Activated CD4-positive, alpha-beta T cell treated with anti-CD3 and anti-CD28 coated beads for 24 hours (primary cell): ENCODE data around the gene PCSK5.
"Not testable (repeated sequence)": the region's sequence is repeated elsewhere in the genome, so short reads cannot be mapped to it uniquely, and the experiment has no call there.

Experiments used
- DNase-seq, 2 donors: peaks; one replicate each; pipeline ENCODE4 v3.0.0-alpha.2; 2020; ENCODE audit warnings: low read depth in 2 of 2

PCSK5 gene

DNA sequence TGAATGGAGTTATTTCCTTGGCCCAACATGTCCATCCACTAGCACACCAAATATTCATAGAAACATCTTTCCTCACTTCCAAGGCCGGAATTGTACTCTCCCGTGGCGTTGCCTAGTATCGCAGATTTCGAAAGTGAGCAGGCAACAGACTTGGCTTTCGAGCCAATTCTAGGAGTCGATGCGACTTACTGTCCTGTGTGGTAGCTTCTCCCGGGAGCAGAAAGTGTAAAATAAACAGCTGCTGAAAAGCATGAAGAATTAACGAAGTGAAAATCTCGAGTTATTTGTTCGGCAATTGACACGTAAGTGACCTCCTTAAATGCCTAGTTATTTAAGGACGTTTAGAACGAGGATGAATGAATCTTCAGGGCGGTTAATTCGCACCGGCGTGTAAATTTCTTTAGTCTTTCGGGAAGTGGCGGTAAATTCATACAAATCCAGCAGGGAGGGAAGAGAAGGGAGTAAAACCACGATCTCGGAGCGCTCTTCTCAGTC is 449 bp upstream of the PCSK5 start:
- DNase-seq, result no peak

DNA sequence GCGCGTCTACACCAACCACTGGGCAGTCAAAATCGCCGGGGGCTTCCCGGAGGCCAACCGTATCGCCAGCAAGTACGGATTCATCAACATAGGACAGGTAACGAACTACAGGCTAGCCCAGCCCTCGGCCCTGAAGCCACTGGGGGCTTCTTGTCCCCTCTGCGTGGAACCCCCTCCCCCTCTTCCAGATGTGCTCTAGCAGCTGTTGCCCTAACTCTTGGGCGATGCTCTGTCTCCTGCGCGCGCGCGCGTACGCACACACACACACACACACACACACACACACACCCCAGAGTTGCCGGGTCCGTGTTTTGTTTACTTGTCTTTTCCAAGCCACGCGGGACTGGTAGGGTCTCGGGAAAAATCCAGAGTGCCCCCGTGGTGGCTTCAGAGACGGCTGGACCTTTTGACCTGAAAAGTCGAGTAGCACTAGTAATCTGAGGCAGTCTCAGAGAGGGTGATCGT is 836 bp downstream of the PCSK5 start:
- peak; percentile 29 to 33 for DNase-seq

DNA sequence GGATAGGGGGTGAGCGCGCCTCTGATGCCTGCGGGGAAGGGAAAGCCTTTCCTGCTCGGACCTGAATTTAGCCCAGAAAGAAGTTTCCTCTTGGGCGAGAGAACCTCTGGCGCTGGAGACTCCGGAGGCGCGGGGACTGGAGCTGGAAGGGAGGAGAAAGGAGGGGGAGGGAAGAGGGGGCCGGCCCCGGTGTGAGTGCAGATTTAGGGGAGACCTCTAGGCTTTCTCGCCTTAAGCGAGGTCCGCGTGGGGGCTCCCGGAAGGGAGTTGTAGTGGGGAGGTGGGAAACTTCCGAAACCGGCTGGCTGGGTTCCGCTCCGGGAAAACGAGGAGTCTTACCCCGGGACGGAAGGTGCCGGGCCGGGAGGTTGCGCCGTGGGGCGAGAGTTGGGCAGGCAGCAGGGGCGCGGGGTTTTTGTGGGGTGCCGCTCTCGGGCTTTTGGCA is 1.3 kb downstream of the PCSK5 start:
- DNase-seq, result peak in 1 of 2 donors; percentile 2

DNA sequence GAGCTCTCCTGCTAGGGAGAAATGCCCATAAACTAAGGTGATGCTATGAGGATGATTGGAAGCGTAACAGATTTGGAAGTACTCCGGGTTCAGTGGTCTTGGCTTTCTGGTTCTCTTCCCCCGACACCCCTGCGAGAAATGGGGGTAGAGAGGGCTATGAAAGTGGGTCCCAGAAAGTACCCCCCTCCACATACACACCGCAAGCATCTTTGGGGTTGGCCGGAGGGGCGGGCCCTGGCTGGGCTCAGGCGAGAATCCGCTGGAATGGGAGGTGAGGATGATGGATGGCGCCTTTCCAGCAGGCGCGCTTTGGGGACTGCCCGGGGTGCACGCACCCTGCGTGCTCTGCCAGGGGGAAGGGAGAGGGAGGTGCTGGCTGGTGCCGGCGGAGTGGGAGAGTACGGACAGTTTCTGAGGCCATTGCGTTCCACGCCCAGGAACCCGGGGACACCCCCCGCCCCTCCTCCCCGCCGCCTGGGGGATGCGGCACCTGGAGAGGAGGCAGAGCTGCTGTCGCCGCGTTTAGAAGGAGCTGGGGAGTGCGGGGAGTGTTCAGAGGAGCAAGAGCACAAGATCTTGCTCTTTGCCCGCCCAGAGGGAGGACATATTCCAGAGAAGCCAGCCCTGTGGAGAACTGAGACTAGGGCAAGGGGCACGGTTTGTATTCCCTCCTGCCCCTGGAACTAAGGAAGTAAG is 1.9 kb downstream of the PCSK5 start:
- peak in 1 of 2 donors; percentile 26 for DNase-seq

DNA sequence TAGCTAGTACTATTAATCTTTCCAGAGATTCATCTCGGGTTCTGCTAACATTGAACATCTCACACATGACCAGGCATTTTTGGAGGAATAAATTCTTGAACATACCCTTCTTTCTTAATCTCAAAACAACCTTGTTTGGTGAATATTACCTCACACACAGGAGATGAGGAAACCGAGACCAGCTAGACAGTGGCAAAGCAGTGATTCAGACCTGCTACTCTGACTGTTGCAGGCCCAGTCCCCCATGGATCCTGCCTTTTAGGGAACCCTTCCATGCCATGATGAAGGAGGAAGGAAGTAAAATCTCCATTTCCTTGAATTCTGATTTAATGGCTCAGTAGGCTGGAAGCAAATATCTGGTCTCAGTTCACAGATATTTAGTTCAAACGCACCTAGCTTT is 2.6 kb downstream of the PCSK5 start:
- no peak for DNase-seq

DNA sequence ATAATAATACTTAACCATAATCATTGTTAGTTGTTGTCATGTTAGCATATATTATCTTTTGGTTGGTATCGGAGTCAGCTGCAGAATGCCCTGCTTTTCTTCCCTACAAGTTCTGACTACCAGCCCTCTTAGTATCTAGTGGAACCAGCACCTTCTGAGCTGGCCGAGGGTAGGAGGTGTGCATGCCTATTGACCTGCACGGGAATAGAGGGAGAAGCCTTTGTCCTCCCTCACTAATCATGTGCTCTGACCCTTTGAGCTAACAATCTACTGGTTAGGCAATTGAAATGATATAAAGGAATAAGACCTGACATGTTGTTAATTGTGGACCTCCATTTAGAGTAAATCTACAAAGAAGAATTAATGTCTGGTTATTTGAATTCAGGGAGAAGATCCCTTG is 4.1 kb downstream of the PCSK5 start:
- DNase-seq, result no peak

DNA sequence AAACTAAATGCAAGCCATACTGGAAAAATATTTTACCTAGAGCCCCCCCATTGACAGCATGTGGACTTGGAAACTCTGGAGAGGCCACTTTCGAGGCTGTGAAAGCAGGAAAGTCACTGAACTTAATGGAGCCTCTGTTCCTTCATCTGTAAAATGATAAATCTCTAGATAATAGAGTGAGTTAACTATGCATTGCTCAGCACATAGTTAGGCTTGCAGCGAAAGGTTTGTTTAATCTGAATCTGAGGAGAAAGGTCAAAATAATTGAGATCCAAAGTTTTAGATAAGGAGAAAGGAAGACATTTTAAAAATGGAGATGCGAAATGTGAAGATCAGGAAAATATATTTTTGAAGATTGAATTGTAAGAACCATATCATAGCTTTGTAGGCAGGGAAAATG is 4.6 kb downstream of the PCSK5 start:
- DNase-seq, result no peak

DNA sequence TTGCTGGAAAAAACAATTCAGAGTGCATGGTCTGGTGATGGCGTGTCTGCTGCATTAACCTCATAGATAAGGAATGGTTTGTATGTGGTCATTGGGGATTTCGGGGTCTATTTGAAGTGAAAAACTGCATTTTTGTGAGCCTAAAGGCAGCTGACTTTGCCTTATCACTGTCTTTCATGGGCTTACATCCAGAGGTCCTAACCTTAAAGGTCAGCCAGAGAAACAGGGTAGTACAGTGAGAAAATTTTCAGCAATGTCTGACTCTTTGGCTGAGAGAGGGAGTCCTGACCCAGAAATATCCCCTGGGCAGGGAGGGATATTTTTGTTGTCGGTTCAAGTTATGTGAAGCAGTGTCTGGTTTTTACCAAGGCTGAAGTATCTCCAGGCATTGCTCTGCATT is 5.7 kb downstream of the PCSK5 start:
- DNase-seq, result no peak

DNA sequence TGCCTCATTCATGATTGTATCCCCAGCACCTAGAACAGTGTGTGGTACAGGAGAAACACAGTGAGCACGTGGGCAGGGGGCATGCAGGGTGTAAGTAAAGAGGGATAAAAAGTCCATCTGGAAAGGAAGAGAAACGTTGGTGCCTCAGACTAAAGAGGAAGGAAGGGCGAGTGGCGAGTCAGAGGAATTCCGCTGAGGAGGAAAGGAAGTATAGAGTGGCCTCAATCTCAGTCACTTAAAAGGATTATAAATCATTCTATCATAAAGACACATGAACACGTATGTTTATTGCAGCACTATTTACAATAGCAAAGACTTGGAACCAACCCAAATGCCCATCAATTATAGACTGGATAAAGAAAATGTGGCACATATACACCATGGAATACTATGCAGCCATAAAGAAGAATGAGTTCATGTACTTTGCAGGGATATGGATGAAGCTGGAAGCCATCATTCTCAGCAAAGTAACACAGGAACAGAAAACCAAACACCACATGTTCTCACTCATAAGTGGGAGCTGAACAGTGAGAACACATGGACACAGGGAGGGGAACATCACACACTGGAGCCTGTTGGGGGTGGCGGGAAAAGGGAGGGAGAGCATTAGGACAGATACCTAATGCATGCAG is 10.5 kb downstream of the PCSK5 start:
- not testable (repeated sequence) for DNase-seq

DNA sequence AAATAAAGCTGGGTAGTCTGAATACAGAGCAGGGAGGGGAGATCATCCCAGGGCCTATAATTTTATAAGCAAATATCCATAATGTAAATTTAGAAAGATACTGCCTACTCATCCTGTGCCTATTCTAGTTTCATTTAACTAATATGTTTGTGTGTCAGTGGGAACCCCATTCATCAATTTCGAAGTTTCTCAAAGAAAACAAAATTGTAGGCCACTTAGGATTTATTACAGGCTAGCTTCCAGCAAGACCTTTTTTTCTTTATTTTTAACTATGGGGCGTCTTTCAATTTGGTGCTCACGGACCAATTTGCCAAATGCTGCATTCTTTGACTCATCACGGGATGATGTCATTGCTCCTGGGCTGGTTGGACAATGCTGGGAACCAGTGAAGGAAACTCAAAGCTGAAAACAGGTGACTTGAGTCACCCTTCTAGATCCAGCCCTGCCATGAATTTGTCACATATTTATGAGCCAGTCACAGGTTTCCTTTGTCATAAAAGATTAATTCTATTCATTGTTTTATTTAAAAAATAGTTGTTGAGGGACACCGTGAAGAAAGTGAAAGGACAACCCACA is 13.4 kb downstream of the PCSK5 start:
- no peak for DNase-seq

DNA sequence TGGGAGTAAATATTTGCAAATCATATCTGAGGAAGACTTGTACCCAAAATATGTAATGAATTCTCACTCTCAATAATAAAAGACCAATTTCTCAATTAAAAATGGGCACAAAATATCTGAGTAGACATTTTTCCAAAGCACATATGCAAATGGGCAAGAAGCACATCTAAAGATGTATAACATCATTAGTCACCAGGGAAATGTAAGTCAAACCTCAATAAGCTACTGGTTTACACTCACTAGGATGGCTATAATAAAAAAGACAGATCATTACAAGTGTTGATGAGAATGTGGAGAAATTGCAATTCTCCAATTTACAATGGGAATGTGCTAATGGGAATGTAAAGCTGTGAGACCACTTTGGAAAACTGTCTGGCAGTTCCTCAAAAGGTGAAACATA is 13.9 kb downstream of the PCSK5 start:
- DNase-seq, result no peak

DNA sequence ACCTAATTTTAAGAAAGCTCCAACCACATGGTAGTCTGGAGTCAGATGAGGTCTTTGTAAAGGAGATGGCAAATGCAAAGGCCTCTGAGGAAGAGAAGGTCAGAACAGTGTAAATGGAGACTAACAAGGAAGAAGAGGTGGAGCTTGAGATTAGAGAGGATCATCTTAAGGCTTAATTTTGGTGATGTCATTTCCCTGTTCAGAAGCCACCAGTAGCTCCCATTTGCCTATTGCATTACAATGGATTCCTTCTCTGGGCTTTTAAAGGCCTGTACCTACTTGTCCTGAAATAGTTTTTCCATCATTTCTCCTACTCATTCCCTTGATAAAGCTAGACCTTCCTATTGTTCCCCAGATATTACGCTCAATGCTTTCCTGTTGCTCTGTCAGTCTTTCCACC is 16.1 kb downstream of the PCSK5 start:
- DNase-seq, result no peak

DNA sequence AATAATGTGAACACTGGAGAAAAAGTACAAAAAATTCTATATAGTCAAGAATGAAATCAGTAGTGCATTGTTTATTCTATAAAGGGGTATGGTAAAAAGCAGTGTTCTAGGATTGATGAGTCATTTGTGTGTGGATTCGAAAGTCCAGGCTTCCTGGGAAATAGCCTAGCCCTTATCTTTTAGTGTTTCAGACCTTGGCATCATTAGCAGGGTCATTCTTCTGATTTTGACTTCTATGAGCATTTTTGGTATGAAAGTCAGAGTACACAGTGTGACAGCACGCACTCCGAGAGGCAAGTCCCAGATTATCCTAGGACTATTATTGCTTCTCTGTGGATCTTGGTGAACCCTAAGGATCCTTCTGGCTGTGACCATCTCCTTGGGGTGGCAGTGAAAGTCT is 16.9 kb downstream of the PCSK5 start:
- no peak for DNase-seq

DNA sequence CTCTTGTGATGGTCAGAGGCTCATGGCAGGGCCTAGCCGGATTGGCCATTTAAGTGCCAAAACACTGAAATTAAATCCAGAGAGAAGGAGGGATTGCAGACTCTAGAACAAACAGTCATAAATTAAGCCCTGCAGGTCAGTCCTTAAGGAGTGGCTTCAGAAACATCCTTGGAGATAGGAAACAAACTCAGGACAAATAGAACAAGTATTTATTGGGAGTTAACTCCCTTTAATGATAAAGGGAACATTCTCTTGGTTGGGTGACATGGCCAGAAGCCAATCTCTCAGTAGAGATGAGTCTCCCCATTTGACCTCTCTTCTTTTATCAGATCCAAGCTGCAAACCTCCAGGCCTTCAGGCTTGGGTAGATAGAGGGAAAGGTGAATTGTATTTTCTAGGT is 17.4 kb downstream of the PCSK5 start:
- DNase-seq, result no peak

DNA sequence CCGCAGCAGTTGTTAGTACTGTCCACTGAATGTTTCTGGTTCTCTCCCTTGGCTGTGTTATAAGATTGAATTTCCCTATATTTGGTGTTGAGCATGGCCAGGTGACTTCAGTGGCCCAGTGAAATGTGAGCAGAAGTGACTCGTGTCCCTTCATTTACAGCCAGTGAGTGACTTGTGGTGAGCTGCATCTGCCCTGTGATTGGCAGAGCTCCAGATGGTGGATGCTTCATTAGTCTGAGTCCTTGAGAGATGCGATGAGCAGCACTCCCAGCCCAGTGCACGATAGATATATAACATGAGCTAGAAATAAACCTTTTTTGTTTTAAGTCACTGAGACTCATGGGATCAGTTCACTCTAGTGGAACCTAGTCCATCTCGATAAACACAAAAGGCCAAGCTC is 19.3 kb downstream of the PCSK5 start:
- DNase-seq, result no peak

DNA sequence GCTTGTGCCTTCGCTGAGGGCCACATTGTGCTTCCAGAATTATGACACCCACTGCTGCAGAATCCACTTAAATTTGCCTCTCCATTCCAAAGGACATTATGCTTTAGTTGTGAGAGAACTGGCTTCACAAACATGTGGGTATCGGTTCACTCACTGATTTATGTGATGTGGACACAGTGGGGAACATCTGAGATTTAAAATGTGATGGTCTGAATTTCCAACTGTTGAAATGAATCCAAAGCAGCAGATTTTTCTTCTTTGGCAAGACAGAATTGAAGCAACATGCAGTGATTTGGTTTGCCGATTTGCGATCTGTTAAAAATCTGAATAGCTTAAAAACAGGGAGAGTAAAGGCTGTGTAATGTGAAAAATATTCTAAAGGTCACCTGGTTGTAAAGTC is 20.3 kb downstream of the PCSK5 start:
- no peak for DNase-seq

DNA sequence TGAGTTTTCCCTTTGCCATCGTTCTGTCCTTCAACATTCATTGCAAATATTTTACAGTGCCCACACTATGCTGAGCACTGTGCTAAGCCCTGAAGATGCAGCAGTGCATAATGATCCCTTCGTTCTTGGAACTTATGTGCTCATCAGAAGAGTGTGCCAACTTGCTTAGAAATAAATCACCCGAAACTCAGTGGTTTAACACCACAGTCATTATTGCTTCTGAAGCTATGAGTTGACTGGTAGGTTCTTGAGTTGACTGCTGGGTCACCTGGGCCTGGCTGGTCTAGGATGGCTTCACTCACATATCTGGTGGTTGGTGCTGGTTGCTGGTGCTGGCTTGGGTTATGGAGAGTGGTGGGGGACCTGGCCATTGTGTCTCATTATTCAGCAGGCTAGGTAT is 20.9 kb downstream of the PCSK5 start:
- DNase-seq, result peak in 1 of 2 donors; percentile 8

DNA sequence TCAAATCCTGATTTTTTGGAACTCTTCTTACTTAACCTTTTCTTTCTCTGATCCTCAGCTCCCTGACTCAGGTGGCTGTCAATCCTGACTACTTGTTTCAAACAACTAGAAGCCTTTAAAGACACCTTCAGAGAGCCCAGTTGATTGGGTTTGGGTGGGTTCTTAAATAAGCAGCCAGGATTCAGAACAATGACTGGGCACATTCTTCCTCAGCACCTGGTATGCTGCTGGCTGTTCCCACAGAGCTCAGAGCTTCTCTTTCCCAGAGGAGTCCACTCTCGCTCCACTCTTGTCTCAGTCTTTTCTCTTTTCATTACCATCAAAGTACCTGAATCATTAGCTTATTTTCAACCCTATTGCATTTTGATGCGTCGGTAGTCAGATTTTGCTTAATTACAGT is 22.5 kb downstream of the PCSK5 start:
- DNase-seq, result no peak

DNA sequence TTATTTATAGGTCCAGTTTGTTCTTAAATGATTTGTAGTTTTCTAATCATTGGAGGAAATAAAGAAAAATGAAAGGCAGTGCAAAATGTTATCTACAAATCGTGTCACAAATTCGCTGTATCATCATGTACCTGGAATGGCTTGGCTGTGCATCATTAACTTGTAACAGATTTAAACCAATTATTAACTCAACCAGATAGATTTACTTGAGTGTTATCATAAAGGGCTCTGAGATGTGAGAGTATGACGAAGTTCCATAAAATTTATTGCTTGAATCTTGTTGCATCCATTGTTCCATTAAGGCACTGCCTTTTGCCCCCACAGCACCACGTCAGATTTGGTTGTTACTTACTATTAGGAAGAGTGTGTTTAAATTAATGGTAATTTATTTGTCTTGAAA is 23.5 kb downstream of the PCSK5 start:
- no peak for DNase-seq

DNA sequence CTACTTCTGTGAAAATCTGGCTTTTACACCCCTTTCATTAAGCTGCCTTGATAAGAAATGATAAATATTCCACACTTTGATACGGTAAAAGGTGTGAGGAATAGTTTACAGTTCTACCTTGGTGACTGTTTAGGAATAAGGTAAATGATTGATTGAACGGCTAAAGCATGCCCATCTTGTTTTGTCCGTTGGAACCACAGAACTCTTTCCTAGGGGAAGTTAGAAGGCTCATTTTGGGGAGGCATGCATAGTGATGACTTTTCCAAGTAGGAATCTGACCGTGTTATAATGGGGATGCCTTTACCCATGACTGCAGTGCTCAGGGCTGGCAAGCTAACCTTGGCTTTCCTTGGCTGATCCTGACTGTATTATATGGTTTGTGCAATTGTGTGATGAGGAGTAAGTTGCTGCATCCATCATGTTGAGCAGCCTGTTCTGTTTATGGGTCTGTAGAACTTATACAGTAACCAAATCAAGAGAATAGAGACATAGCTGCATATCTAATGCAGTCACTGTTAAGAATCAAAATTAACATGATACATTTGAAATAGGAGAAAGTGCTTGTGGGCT is 24.5 kb downstream of the PCSK5 start:
- no peak for DNase-seq

DNA sequence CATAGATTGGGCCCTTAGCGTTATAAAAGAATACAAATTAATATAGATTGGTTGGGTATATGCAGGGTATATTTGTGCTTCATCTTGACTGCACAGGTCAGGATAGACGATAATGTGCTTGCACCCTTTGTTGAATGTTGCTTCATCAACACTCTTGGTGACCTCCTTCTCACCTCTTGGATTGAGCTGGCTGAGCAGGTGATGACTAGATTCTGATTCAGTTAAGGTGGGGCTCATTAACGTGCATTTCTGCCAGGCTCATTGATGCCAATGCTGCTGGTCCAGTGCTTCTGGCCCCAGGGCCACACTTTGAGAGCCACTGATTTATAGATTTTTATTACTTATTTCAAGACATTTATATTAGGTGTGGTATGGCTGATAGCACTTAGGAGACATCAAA is 27.7 kb downstream of the PCSK5 start:
- no peak for DNase-seq

DNA sequence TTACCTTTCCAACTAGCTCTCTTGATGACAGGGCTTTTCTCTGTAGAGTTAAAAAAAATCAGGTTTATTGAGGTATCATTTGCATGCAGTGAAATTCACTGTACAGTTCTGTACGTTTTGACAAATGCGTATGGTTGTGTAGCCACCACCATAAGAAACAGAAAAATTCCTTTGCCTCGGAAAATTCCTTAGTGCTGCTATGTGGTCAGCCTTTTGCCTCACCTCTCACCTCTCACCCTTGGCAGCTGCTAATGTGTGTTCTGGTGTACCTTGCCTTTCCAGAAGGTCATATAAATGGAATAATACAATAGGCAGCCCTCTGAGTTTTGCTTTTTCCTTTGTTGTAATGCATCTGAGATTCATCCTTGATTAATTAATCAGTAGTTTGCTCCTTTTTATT is 28.4 kb downstream of the PCSK5 start:
- no peak for DNase-seq
